Measurements from ENCODE around the gene ARID1B. TPM values are rescaled to one million over a fixed set of nuclear protein-coding genes. Genes with fewer than 3 reads are reported as not detected.

The ARID1B gene
- total and polyA plus RNA-seq, 9 of the 15 experiments (the other 6 are each of a cell fraction or from before 2014, with no cell fraction given), result 12.5 to 50.5 (median 25.8) TPM

DNA sequence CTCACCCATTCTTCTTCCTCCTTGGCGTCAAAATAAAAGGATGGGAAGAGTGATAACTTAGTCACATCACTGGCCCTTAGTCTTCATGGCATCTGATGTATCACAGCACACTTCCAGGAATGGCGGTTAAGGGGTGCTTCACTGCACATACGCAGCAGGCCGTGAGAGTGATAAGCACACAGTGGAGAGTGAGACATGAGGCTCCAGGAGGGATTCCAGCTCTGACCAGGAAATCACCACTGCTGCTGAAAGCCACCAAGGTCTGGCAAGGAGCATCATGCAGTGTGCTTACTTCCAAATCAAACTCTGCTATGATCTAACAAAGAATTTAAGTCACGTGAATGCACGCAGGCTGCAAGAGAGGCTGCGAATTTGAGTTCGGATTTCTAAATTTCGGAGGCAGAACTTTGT, 62.4 kb downstream of the ARID1B start (continued):
- TF ChIP-seq ZNF449 (CRISPR knock-in tag; IDR thresholded peaks at IDR 0.05), result no peak
- no peak for TF ChIP-seq CBFB (CRISPR knock-in tag; IDR thresholded peaks at IDR 0.05)
- peak; percentile 39; the same call in 1 of the 2 replicates for TF ChIP-seq DPF2 (IDR thresholded peaks at IDR 0.05)
- no peak for TF ChIP-seq HEY1 (CRISPR knock-in tag; IDR thresholded peaks at IDR 0.05; ENCODE audit: borderline replicate concordance)
- TF ChIP-seq ELF2 (CRISPR knock-in tag; IDR thresholded peaks at IDR 0.05), result 0 out of 2 replicates have a peak, but pooled peaks have one; percentile 20
- no peak for TF ChIP-seq IRF2 (CRISPR knock-in tag; IDR thresholded peaks at IDR 0.05)
- TF ChIP-seq CTBP1 (IDR thresholded peaks at IDR 0.05; ENCODE audit: borderline replicate concordance), result peak; percentile 96
- no peak for TF ChIP-seq RBFOX2 (IDR thresholded peaks at IDR 0.05; ENCODE audit: low read depth, low read length)
- no peak for TF ChIP-seq ZBTB34 (CRISPR knock-in tag; IDR thresholded peaks at IDR 0.05)
- TF ChIP-seq ZNF347 (CRISPR knock-in tag; IDR thresholded peaks at IDR 0.05; ENCODE audit: low read depth), result no peak
- TF ChIP-seq ZNF507 (tag; conservative IDR thresholded peaks at IDR 0.05), result no peak
- TF ChIP-seq AFF1 (IDR thresholded peaks at IDR 0.05; ENCODE audit: low read depth in 1 of 2, partially characterized antibody in 2 of 2), result peak in 1 of 2 experiments; percentile 23
- peak in 1 of 2 experiments; percentile 91; a peak in 2 of 4 replicates for TF ChIP-seq RCOR1 (IDR thresholded peaks at IDR 0.05; ENCODE audit: borderline replicate concordance in 1 of 2, low read depth in 2 of 2, low read length in 2 of 2)
- no peak for TF ChIP-seq BACH1 (tag; IDR thresholded peaks at IDR 0.05)
- TF ChIP-seq DNMT1 (IDR thresholded peaks at IDR 0.05), result no peak
- TF ChIP-seq, protein P1, sequence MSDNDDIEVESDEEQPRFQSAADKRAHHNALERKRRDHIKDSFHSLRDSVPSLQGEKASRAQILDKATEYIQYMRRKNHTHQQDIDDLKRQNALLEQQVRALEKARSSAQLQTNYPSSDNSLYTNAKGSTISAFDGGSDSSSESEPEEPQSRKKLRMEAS (CRISPR knock-in tag; IDR thresholded peaks at IDR 0.05), result 0 out of 2 replicates have a peak, but pooled peaks have one; percentile 36
